ENCODE data around the gene EPHB2.
"Not testable (repeated sequence)": the region's sequence is repeated elsewhere in the genome, so short reads cannot be mapped to it uniquely, and the experiment has no call there.

Gene EPHB2

DNA sequence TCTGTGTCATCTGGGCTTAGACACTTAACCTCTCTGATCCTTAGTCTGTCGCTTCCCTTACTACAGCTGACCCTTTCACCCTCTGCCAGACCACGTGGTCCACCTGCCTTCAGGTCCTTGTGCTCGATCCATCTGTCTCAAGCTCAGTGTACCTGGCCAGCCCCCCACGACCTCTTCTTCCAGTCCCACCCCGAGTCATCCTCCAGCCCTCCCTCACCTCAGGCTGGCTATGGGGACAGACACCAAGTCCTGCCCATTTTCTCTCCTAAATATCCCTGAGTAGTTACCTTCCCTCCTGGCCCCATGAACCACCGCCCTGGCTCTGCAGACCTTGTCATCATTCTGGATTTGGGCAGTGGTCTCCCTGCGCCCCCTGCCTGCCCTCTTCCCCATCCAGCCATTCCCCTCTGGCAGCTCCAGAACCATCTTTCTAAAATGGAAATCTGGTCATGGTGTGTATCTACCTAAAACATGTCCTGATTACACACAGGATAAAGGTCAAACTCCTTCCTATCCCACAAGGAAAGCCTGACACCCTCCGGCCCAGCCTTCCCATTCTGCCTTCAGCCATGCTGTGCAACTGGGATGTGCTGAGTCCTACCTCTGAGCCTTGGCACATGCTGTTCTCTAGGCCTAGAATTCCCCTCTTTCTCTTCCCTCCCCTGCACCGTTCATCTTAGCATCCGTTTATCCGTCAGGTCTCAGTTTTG, 107.6 kb downstream of the EPHB2 start:
- DNase-seq (ENCODE audit: low read depth): no peak

DNA sequence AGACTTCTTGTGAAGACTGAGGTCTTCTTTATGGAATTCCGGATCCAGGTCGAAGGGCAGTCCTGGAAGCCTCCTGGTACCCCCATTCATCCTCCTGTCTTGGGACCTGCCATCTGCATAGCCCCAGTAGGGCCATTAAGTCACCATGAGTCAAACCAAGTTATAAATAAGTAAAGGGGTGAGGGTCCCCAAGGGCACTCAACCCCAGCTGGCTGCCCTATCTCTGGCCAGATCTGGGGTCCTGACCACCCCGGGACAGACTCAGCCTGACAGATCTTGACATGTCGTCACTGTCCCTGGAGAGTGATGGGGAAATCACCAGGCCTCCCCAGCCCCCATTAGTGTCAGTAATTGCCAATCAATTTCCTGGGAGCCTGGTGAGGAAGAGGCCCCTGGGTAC, 108.7 kb downstream of the EPHB2 start:
- no peak for DNase-seq (ENCODE audit: low read depth)

GRCh38 chr1:22821027-22821426, 110.4 kb downstream of the EPHB2 start:
- no peak for DNase-seq (ENCODE audit: low read depth)

GRCh38 chr1:22822371-22822770, 111.7 kb downstream of the EPHB2 start:
- no peak for DNase-seq (ENCODE audit: low read depth)

GRCh38 chr1:22824466-22824865, 113.8 kb downstream of the EPHB2 start:
- no peak for DNase-seq (ENCODE audit: low read depth)

DNA sequence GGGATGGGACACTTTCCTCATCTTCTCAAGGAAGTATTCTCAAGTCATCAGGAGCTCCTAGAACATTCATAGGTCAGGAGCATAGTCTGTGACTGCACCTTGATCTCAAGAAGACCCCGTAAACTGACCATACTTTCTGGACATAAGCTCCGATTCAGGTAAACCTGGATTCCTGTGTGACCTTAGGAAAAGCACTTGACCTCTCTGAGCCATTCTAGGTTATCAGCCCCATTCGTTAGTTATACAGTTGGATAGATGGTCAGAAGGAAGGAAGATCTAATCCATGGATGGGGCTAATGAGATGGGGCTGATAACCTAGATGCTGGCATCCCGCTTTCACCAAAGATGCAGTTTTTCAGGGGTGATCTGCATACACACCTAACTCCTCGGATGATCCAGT, 114.3 kb downstream of the EPHB2 start:
- no peak for DNase-seq (ENCODE audit: low read depth)

GRCh38 chr1:22825486-22826189, 115.0 kb downstream of the EPHB2 start:
- DNase-seq (ENCODE audit: low read depth): no peak

DNA sequence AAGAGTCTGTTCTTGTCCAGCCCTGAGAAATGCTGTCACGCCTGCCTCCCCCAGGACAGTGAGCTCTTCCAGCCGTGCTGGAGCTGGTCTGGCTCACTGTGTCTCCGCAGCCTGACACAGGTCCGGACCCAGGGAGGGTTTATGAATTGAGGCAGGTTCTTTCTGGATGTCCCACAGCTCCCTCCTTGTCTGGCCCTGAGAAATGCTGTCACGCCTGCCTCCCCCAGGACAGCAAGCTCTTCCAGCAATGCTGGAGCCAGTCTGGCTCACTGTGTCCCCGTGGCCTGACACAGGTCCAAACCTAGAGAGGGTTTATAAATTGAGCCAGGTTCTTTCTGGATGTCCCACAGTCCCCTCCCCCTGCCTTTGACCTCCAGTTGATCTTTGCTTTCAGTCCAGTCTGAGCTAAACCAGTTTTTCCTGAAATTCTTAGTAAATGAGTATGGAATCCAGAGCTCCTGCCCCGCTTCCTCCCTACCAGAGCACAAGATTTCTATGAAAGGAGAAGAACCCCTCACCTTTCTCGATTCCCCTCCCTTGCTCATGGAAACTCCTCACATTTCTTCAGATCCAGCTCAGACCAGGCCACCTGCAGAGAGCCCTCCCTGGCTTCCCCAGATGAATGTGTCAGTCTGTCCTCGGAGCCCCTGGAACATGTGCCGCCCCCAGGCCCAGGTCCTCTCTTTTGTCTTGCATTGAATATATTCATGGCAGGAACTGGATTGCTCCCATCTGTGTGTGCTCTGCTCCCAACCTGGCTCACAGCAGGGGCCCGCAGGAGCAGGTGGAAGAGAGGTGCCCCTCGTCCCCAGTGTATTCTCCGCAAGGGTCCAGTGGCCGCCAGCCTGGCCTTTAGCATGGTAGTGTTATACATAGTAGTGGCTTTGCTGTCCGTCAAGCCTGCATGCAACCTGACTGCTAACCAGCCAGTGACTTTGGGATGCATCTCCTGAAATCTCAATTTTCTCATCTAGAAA, 116.3 kb downstream of the EPHB2 start:
- no peak for DNase-seq (ENCODE audit: low read depth)

DNA sequence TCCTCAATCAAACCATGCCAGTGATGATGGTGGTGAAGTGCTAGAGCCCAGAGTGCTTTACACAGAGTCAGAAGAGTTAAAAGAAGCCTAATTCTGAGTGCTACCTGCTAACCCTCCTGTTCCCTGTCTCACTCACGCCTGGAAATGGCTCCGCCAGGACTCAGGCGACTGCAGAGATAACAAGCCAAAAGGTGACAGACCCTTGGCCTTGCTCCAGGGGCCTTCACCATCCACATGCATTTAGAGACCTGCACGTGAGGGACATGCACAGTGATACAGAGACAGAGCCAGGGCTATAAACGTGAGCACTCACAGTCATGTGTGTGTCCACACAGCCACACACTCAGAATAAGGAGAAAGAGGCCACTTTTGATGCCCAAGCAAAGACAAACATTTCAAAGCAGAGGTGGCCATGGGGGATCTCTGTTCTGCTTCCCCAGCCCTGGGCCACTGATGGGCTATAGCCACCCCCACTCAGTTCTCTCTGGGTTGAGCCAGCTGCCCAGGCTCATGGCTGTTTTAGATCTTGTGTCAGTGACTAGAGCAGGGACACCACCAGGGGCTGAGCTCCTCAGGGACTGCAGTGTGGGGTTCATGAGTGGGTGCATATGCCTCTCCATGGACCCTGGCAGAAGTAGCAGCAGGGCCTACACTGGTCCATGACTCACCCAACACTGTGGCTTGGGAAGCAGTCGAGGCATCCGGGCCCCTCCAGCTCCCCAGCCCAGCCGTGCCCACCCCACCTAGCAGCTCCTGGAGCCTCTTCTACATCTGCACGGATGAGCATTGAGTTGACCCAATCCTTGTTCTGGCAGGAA, 117.2 kb downstream of the EPHB2 start:
- DNase-seq (ENCODE audit: low read depth): no peak

DNA sequence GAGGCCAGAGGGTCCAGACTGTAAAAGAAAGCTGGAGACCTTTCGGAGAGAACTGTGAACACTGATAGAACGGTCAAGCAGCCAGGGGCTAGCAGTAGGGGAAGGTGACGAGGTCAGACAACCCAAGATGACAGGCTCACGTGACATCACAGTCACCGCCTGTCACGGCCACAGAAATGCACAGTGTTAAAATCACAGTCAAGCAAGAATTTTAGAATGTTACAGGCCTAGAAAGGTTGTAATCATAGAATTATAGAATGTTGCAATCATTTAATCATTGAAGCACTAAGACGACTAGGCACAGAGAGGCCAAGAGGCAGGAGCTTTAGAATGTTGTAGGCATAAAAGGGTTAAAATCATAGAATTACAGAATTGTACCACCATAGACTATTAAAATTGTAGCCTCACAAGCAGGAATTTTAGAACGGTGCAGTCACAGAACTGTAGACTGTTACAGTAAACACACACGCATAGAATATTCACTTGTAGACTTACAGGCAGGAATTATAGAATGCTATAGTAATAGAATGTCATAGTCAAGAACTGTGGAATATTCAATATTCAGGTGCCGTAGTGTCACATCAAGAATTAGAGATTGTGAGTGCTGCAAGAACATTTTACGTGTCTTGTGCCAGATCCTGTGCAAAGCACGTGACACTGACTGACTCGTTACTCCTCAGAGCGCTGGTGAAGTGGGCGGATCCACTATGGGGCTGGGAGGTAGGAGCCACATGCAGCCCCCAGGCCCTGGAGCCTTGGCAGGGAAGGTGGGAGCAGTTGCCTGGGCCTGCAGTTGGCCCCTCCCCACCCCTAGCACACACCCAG, 118.1 kb downstream of the EPHB2 start:
- DNase-seq (ENCODE audit: low read depth): no peak

DNA sequence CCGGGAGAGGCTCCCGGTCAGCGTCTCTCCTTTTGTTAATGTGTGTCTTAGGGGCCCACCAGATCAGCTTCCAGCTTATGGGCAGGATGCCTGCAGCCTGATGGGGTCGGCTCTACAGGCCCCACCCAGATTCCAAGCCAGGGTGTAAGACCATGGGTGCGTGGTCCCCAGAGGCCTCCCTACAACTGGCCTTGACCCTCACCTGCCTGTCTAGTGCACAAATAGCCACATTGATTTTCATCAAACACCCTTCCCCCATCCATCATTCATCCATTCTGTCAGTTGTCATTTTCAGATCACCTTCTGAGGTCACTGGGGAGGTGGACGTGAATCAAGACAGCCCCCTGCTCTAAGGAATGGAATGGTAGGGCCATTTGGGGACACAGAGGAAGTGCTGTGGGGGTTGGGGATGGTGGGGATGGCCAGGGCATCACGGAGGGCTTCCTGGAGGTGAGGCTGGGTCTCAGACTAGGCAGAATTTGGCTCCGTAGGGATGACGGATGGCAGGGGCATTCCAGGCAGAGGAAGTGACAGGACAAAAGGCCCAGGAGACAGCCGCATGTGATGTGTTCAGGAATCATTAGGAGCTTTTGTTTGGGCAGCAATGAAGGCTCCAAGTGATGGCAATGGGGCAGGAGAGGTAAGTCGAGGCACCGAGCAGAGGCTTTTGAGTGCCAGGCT, 118.8 kb downstream of the EPHB2 start:
- DNase-seq (ENCODE audit: low read depth): no peak

- DNase-seq (ENCODE audit: low read depth): no peak
Measured at GRCh38 chr1:22830041-22830566, 119.5 kb downstream of the EPHB2 start.

- no peak for DNase-seq (ENCODE audit: low read depth)
Measured at GRCh38 chr1:22830757-22831340, 120.2 kb downstream of the EPHB2 start.

DNA sequence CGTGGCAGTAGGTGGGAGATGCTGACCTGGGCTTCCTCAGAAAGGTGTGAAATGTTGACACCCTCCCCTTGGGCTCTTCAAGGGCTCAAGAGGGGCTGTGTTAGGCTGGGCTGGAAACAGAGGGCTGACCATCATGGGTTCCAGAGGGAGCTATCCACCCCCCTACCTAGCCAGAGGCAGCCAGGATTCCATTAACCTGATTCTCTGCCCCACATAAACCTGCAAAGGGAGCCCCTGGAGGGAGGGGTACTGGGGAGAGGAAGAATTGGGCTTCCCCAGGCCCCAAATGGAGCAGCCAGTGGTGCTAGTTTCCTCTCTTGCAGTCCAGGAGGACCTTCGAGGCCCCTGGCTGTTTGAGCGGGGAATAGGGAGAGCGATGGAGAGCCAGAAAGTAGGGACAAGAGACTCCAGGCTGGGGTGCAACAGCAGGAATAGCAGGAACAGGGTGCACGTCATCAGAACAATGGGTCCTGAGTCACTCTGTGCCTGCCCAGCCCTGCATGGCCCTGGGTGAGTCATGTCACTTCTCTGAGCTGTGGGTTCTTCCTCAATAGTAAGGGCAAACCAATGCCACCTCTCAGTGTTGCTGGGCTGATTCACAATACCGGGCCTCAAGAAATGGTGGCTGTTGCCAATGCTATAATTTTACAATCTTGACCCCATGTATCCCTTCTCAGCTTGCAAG, 121.2 kb downstream of the EPHB2 start:
- no peak for DNase-seq (ENCODE audit: low read depth)

DNA sequence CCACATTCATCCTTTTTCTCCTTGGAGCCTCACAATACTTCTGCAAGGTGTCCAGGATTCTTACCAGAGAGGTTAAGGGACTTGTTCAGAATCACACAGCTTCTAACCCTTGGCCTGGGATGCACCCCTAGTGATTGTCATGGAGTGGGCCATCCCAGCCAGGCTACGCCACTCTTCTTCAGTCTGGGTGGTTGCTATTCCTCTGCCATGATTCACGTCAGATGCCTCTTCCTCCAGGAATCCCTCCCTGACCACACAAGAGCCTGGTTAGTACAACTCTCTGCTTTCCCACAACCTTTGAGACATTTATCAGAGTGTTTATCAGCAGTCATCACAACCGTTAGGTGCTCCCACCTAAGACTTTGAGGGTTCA, 121.8 kb downstream of the EPHB2 start:
- DNase-seq (ENCODE audit: low read depth): no peak

DNA sequence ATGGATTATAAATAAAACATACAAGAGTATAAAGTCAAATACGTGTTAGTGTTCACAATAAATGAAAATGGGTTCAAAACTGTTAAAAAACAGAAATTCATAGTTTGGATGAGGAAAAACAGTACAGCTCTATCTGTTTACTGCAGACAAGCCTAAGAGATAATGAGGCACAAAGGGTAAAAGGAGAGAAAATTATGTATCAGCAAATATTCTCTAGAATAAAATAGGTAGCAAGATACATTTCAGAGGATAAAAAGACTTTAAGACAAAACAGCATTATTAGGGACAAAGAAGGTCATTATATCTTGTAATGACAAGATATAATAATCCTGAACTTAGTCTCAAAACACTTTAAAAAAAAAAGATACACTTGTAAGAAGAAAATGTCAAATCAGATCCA, 123.1 kb downstream of the EPHB2 start:
- DNase-seq (ENCODE audit: low read depth): no peak

- DNase-seq (ENCODE audit: low read depth): not testable (repeated sequence)
Measured at GRCh38 chr1:22834420-22834819, 123.8 kb downstream of the EPHB2 start.

DNA sequence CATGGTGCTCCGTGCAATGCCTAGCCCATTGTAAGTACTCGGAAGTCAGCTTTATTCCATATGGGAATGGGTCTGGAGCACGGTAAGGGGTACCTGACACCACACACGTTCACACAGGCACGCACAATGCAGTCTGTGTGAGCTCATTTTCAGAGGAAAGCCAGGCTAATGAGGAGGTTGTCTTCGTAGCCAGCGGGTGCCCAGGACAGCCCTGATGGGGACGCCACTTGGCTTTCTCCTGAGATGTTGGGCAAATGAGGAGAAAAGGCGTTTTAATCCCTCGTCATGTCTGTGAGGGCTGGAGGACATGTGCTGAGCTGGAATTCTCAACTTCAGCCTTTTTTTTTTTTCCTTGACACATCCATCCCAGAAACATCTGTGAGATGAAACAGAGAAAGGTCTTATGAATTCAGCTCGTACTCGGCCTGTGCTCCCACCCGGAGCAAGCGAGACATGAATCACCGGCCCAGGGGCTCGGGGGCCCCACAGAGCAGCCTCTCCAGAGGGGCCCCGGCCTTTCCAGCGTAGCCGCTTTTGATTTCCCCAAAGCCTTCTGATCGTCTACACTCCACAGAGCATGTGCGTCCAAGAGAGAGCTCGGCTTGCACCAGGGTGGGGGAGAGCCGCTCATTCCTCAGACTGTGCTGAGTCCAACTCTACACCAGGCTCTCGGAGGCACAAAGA, 125.1 kb downstream of the EPHB2 start:
- DNase-seq (ENCODE audit: low read depth): no peak
